Lower lobe of right lung (tissue), 2 donors: ENCODE measurements around the gene PLD6. TPM values are rescaled to one million over a fixed set of nuclear protein-coding genes. Genes with fewer than 3 reads are reported as not detected.

Experiments
- ATAC-seq, 2 donors: fragments of 200-7000 bp; cut with Tn5 transposase; one replicate each; pipeline ENCODE4 v1.9.1; 2020 to 2022; ENCODE audit warnings: mild to moderate bottlenecking in 2 of 2, moderate library complexity in 2 of 2
- DNase-seq: peaks from one replicate; pipeline ENCODE4 v3.0.0-alpha.2; 2020
- H3K27ac ChIP-seq: fragments of 200-600 bp; one replicate; pipeline ENCODE4 v1.8.0; 2022
- H3K27me3 ChIP-seq: fragments of 200-600 bp; one replicate; pipeline ENCODE4 v1.8.0; 2022; ENCODE audit warnings: low read depth
- H3K36me3 ChIP-seq: fragments of 200-600 bp; one replicate; pipeline ENCODE4 v1.8.0; 2022; ENCODE audit warnings: mild to moderate bottlenecking
- H3K4me1 ChIP-seq: fragments of 200-600 bp; one replicate; pipeline ENCODE4 v1.8.0; 2022
- H3K4me3 ChIP-seq: fragments of 200-600 bp; one replicate; pipeline ENCODE4 v1.8.0; 2022; ENCODE audit warnings: mild to moderate bottlenecking
- H3K9me3 ChIP-seq: fragments of 200-600 bp; one replicate; pipeline ENCODE4 v1.8.0; 2022
- intact Hi-C: fragments of 100-400 bp; cut with DNase I; formaldehyde crosslinking; loops from one replicate; pipeline ENCODE4 v1.11.0; 2022
- total RNA-seq: library from RNA; stranded (reverse); fragmentation: NEBNext Ultra II Directional; extraction: Animal tissue kit (Norgen Biotek cat#: 25700); gene quantifications from one replicate; pipeline ENCODE4 v1.2.1, GENCODE V29; 2021
- TF ChIP-seq, protein P1 (sequence below): fragments of 200-600 bp; IDR thresholded peaks from one replicate; pipeline ENCODE4 v1.8.0; 2022; ENCODE audit warnings: antibody characterized with exemption, mild to moderate bottlenecking
- donor health status: DM: no; HTN: yes; CAD: no; lungs with severe emphysema.

Gene PLD6
- total RNA-seq, 1 donor from 2014 or later = 3.8 TPM

DNA sequence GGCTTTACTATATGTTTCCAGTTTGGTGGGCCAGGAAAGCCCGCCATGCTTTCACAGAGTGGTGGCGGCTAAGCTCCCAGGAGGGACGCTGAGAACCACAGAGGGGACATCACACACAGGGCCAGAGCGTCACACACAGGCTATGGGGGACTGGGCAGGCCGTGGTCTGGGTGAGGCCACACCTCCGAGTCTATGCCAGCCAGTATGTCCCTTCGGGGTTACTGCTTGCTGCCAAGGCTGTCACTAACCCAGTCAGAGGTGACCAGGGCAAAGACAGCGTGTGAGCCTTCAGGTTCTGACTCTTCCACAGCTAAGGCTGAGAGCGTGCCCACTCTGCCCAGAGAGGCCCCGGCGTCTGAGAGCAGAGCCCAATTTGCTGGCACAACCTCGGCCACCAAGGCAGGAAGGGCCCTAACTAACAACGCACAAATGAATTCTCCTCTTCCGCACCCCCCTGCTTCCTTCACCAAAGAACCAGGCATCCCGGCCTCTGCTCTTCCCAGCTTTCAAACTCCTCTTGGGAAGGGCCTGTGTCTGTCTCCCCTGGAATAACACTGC lies 2.9 kb downstream of the PLD6 start:
- Histone ChIP-seq H3K36me3 (peaks cover 9% of the 10 kb centered on the region), H3K27ac (no peak overlapping the region), H3K4me3 (no peak overlapping the region), H3K9me3 (no peaks in the 10 kb centered on the region), H3K4me1 (peaks cover 31% of the 10 kb centered on the region), H3K27me3 (no peaks in the 10 kb centered on the region)
- TF ChIP-seq, protein P1, sequence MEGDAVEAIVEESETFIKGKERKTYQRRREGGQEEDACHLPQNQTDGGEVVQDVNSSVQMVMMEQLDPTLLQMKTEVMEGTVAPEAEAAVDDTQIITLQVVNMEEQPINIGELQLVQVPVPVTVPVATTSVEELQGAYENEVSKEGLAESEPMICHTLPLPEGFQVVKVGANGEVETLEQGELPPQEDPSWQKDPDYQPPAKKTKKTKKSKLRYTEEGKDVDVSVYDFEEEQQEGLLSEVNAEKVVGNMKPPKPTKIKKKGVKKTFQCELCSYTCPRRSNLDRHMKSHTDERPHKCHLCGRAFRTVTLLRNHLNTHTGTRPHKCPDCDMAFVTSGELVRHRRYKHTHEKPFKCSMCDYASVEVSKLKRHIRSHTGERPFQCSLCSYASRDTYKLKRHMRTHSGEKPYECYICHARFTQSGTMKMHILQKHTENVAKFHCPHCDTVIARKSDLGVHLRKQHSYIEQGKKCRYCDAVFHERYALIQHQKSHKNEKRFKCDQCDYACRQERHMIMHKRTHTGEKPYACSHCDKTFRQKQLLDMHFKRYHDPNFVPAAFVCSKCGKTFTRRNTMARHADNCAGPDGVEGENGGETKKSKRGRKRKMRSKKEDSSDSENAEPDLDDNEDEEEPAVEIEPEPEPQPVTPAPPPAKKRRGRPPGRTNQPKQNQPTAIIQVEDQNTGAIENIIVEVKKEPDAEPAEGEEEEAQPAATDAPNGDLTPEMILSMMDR = no peak
- no peak for DNase-seq
- intact Hi-C loops = no loop called here
- no peak for ATAC-seq

DNA sequence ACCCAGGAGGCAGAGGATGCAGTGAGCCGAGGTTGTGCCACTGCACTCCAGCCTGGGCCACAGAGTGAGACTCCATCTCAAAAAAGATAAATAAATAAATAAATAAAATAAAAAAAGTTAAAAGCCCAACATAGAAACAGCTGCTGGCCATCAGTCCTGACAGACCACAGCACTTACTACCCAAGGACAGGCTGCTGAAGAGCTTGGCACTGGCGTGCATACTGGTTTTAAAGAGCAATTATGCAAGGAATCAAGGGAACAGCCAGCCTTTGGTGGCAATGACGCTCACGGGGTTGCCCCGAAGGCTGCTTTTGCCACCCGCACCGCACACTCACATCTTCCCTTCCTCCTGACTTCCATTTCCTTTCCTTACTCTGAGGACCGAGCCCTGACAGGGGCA lies 4.2 kb downstream of the PLD6 start:
- no peak for DNase-seq
- Histone ChIP-seq H3K36me3 (peaks cover 9% of the 10 kb centered on the region), H3K9me3 (no peaks in the 10 kb centered on the region), H3K27me3 (no peaks in the 10 kb centered on the region), H3K4me3 (no peak overlapping the region), H3K27ac (no peak overlapping the region), H3K4me1 (peaks cover 31% of the 10 kb centered on the region)
- TF ChIP-seq, protein P1 = no peak
- ATAC-seq = no peak
- intact Hi-C loops = no loop called here

DNA sequence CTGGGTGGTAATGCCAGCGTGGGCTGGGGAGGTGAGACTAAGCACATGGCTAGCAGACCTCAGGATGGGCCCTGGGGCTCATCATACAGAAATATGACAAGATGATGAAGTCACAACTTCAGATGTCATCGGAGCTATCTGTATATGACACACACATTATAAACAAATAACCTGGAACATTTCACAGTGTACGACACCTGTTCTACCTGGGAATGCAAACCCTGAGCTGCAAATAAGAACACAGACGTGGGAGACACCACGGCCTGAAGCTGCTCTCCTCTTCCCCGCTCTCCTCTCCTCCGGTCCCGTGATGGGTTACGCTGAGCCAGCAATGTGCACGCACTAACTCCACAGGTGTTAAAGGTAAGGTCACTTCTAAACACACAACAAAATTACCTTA lies 4.9 kb downstream of the PLD6 start:
- H3K4me1 ChIP-seq = peaks cover 31% of the 10 kb centered on the region
- DNase-seq = no peak

DNA sequence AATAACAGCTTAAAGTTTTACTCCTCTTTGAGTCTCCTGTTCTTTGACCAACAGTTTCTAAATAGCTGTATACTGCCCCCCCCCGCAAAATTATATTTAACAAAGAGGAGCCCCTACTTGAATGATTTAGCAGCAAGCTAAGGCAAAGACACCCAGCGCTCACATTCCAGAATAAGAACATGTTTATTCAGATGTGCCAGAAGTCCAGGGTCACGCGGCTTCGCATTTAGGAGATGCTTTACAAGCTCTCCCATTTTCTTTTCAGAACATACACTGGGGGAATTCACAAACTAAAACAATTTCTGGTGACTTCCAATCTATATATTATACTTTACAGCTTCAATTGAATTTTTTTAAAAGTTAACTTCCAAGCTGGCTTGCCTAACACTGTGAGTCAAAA lies 5.3 kb downstream of the PLD6 start:
- Histone ChIP-seq H3K27me3 (no peaks in the 10 kb centered on the region), H3K9me3 (no peaks in the 10 kb centered on the region), H3K27ac (peak overlapping the region; percentile 21), H3K4me3 (no peak overlapping the region), H3K4me1 (peaks cover 30% of the 10 kb centered on the region), H3K36me3 (peaks cover 9% of the 10 kb centered on the region)
- TF ChIP-seq, protein P1 = no peak
- no peak for DNase-seq
- ATAC-seq = no peak
- intact Hi-C loops = no loop called here

More for the DNA sequence above, 4.9 kb downstream of the PLD6 start:
- TF ChIP-seq, protein P1 = no peak
- intact Hi-C loops = no loop called here
- Histone ChIP-seq H3K27me3 (no peaks in the 10 kb centered on the region), H3K9me3 (no peaks in the 10 kb centered on the region), H3K27ac (peak overlapping the region; percentile 21), H3K4me3 (no peak overlapping the region), H3K36me3 (peaks cover 9% of the 10 kb centered on the region)
- no peak for ATAC-seq

DNA sequence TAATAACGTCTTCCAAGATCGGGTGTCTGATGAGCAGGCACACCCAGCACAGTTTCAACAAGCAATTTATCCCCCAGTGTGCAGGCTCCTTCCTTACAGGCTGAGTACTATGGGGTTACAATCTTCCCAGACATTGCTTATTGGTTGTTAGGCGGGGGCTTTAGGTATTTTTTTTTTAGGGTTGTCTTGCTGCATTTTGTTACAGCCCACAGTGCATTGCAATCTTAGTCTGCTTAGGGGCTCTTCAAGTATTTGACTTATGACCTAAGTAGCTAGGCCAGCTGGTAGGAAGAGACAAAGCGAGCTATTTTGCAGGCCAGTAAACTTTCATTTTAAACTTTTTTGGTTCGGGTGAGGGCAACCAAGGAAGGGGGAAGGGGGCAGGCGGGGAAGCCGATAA lies 5.8 kb downstream of the PLD6 start:
- peaks cover 25% of the 10 kb centered on the region for H3K4me1 ChIP-seq
- ATAC-seq (no peak), DNase-seq (no peak)
- no peak overlapping the region for H3K4me3 ChIP-seq
- intact Hi-C loops = no loop called here
- H3K27ac ChIP-seq = peak overlapping the region; percentile 21
- TF ChIP-seq, protein P1 = no peak
- H3K36me3 ChIP-seq = peaks cover 9% of the 10 kb centered on the region
- H3K27me3 ChIP-seq = no peaks in the 10 kb centered on the region
- no peaks in the 10 kb centered on the region for H3K9me3 ChIP-seq
